Measurements from ENCODE around the gene FAM181A. TPM values are rescaled to one million over a fixed set of nuclear protein-coding genes. Genes with fewer than 3 reads are reported as not detected.

FAM181A gene
- total RNA-seq, 1 experiment from 2014 or later: not detected

DNA sequence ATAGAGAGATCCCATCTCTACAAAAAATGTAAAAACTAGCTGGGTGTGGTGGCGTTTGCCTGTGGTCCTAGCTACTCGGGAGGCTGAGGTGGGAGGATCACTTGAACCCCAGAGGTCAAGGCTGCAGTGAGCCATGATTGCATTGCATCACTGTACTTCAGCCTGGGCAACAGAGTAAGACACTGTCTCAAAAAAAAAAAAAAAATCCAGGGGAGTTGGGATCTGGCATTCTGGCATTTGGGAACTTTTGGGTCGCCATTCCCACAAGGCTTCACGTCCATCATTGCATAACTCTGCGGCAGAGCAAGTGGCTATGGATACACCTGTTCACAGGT lies 34.7 kb upstream of the FAM181A start:
- no peak overlapping the region for H2AK5ac ChIP-seq (ENCODE audit: insufficient read length, low read length)
- H3K14ac ChIP-seq (ENCODE audit: insufficient read depth, low read length): no peak overlapping the region
- no peaks in the 10 kb centered on the region for H3K79me1 ChIP-seq (ENCODE audit: insufficient read depth, low read depth, low read length, poor library complexity, severe bottlenecking)
- H3K4me1 ChIP-seq (ENCODE audit: insufficient read depth, low read length): no peaks in the 10 kb centered on the region; the same call in 1 of the 2 replicates
- peaks cover 6% of the 10 kb centered on the region for H3K27me3 Mint-ChIP-seq (ENCODE audit: low read depth)
- no peak overlapping the region; a peak in 1 of 7 replicates for H3K27ac Mint-ChIP-seq
- H3K56ac ChIP-seq (ENCODE audit: insufficient read length, low read depth, low read length): no peak overlapping the region
- H3T11ph ChIP-seq (ENCODE audit: low read length): no peak overlapping the region
- H3K79me2 ChIP-seq (ENCODE audit: insufficient read depth, low read length): no peaks in the 10 kb centered on the region
- no peak overlapping the region for H3K27ac ChIP-seq (ENCODE audit: insufficient read length, low read depth, low read length)
- no peak overlapping the region for H3K18ac ChIP-seq (ENCODE audit: insufficient read length, low read depth, low read length)
- H2BK120ac ChIP-seq (ENCODE audit: low read depth, low read length, poor library complexity, severe bottlenecking): no peak overlapping the region
- H3K4me1 Mint-ChIP-seq: peaks cover 42 to 47% of the 10 kb centered on the region in 2 experiments
- no peaks in the 10 kb centered on the region for H4K20me1 ChIP-seq (ENCODE audit: control insufficient read depth, insufficient read depth, insufficient read length)
- no peaks in the 10 kb centered on the region for H3K9me3 Mint-ChIP-seq
- H2AFZ ChIP-seq (ENCODE audit: low read length): no peak overlapping the region
- no peak overlapping the region for H4K5ac ChIP-seq (ENCODE audit: insufficient read length, low read depth, low read length)
- no peaks in the 10 kb centered on the region for H3K23me2 ChIP-seq (ENCODE audit: insufficient read length, low read depth, low read length, poor library complexity, severe bottlenecking)
- H4K91ac ChIP-seq (ENCODE audit: insufficient read length, low read depth, low read length): no peak overlapping the region
- no peak overlapping the region for H2BK5ac ChIP-seq (ENCODE audit: insufficient read length, low read length)
- no CpG with 5 or more reads among the region's 5 CpGs for WGBS (ENCODE audit: extremely low coverage, insufficient read length, low lambda C conversion rate)
- DNase-seq: no peak
- no peak overlapping the region for H4K8ac ChIP-seq (replicated peaks; ENCODE audit: insufficient read length, low read depth, low read length)
- no peak overlapping the region for H3K23ac ChIP-seq (ENCODE audit: insufficient read length, low read depth, low read length)
- no peaks in the 10 kb centered on the region for H3K36me3 Mint-ChIP-seq (ENCODE audit: insufficient read depth in 1 of 3, low read depth in 3 of 3)
- no peak overlapping the region for H3K4ac ChIP-seq (ENCODE audit: low read depth, low read length)
- no peak overlapping the region for H3K9ac ChIP-seq (ENCODE audit: extremely low read depth, insufficient read length, low read length)
- H2BK20ac ChIP-seq (ENCODE audit: low read depth, low read length, poor library complexity, severe bottlenecking): no peak overlapping the region
- TF ChIP-seq CTCF (conservative IDR thresholded peaks at IDR 0.05): no peak
- H3K4me2 ChIP-seq (ENCODE audit: insufficient read depth, insufficient read length, low read length): no peak overlapping the region
- H3K9me3 ChIP-seq (ENCODE audit: control insufficient read depth, low read depth, low read length): no peaks in the 10 kb centered on the region
- no peaks in the 10 kb centered on the region for H3K27me3 ChIP-seq (ENCODE audit: insufficient read depth, low read length)
- no peak overlapping the region for H3K4me3 Mint-ChIP-seq
- no peak overlapping the region for H2BK15ac ChIP-seq (ENCODE audit: low read depth, low read length)
- H2BK12ac ChIP-seq (ENCODE audit: insufficient read length, low read depth, low read length): no peak overlapping the region

All from H9 (cell line).